ENCODE measurements around the gene EPYC.

DNA sequence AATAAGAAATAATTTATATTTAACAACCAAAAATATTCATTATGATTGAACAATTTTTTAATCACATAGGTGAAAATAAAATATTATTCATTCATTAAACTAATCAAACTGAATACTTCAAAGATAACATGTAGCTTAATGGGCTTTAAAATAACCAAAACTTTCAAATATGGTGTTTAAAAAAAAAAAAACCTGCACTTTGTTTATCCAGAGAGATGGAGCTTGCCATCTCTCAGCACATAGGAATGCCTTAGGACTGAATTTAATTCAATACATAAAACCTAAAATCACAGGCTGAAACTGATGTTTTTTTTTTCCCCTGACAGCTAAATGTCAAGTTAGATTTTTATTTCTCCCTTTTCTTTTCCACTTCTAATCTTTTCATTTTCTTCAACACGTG is 35.4 kb downstream of the EPYC start:
- no peak for TF ChIP-seq SUZ12 (IDR thresholded peaks at IDR 0.05; ENCODE audit: extremely low read depth, insufficient read depth, insufficient read length)
- no peak for TF ChIP-seq YY1 (IDR thresholded peaks at IDR 0.05; ENCODE audit: insufficient read depth, insufficient read length)
- no peak for TF ChIP-seq ZNF274 (IDR thresholded peaks at IDR 0.05; ENCODE audit: low read depth, low read length)
